ENCODE results near the gene CFI. TPM values are rescaled to one million over a fixed set of nuclear protein-coding genes. Genes with fewer than 3 reads are reported as not detected.

CFI gene
- polyA plus RNA-seq, 3 donors: not detected

DNA sequence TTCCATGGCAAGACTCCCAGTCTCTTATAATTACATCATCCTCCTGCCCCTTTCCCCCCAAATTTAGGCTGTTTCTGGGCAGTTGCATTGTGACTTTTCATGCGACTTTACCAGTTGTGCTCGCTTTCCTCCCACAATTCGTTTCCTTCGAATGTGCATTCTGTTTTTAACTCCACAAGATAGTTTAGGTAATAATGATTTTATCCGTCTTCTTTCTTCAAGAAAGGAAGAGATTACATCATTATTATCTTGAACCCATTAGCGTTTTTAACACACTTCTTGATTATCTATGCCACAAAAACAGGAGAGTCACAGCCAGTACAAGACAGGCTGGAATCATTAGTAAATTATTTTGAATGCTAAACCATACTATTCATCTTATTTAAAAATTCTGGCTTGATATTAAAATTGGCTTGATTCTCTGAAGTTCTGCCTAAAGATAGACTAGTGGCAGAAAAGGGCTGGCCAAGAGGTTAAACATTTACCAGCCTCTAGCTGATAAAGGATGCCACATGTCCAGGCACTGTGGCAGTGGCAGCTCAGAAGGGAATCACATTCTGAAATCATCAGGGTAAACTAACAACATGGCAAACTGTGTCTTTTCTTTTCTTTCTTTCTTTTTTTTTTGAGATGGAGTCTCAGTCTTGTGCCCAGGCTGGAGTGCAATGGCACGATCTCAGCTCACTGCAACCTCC is 52.3 kb downstream of the CFI start:
- no CpG with 5 or more reads among the region's 7 CpGs for WGBS (ENCODE audit: insufficient coverage)
- Histone ChIP-seq H2AFZ (ENCODE audit: insufficient read depth, low read depth, low read length, poor library complexity, severe bottlenecking) (no peak overlapping the region), H3K27me3 (ENCODE audit: control insufficient read depth in 2 of 2, insufficient read depth in 2 of 2, low read length in 2 of 2) (no peaks in the 10 kb centered on the region), H3K9me3 (replicated peaks in 1 of 2; ENCODE audit: control insufficient read depth in 1 of 2, insufficient read depth in 1 of 2, low read length in 2 of 2) (no peaks in the 10 kb centered on the region), H3K4me1 (ENCODE audit: control insufficient read depth in 1 of 2, insufficient read depth in 2 of 2, low read length in 2 of 2) (no peaks in the 10 kb centered on the region), H3K36me3 (replicated peaks in 1 of 2; ENCODE audit: control insufficient read depth in 1 of 2, insufficient read depth in 2 of 2, low read length in 2 of 2) (no peaks in the 10 kb centered on the region), H3K9ac (ENCODE audit: insufficient read depth, low read length, poor library complexity, severe bottlenecking) (no peak overlapping the region), H3K4me2 (replicated peaks; ENCODE audit: extremely low read depth, low read length, poor library complexity, severe bottlenecking) (no peak overlapping the region), H3K27ac (ENCODE audit: low read depth in 1 of 2, low read length in 2 of 2) (no peak overlapping the region), H3K79me2 (ENCODE audit: insufficient read depth, low read length) (no peaks in the 10 kb centered on the region), H4K20me1 (ENCODE audit: insufficient read depth, low read length) (no peaks in the 10 kb centered on the region), H3K4me3 (replicated peaks in 1 of 3; ENCODE audit: low read depth in 2 of 3, low read length in 3 of 3) (no peak overlapping the region)
- Mint-ChIP-seq H3K4me3 (no peak overlapping the region), H3K4me1 (no peaks in the 10 kb centered on the region), H3K9me3 (no peaks in the 10 kb centered on the region), H3K27ac (no peak overlapping the region), H3K27me3 (ENCODE audit: low read depth in 3 of 3) (peaks cover 0 to 3% (median 0%) of the 10 kb centered on the region in 3 donors), H3K36me3 (no peaks in the 10 kb centered on the region)
- DNase-seq: no peak
- TF ChIP-seq, protein P1, sequence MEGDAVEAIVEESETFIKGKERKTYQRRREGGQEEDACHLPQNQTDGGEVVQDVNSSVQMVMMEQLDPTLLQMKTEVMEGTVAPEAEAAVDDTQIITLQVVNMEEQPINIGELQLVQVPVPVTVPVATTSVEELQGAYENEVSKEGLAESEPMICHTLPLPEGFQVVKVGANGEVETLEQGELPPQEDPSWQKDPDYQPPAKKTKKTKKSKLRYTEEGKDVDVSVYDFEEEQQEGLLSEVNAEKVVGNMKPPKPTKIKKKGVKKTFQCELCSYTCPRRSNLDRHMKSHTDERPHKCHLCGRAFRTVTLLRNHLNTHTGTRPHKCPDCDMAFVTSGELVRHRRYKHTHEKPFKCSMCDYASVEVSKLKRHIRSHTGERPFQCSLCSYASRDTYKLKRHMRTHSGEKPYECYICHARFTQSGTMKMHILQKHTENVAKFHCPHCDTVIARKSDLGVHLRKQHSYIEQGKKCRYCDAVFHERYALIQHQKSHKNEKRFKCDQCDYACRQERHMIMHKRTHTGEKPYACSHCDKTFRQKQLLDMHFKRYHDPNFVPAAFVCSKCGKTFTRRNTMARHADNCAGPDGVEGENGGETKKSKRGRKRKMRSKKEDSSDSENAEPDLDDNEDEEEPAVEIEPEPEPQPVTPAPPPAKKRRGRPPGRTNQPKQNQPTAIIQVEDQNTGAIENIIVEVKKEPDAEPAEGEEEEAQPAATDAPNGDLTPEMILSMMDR (IDR thresholded peaks at IDR 0.05): no peak
- intact Hi-C loops (cut with micrococcal nuclease): no loop called here

DNA sequence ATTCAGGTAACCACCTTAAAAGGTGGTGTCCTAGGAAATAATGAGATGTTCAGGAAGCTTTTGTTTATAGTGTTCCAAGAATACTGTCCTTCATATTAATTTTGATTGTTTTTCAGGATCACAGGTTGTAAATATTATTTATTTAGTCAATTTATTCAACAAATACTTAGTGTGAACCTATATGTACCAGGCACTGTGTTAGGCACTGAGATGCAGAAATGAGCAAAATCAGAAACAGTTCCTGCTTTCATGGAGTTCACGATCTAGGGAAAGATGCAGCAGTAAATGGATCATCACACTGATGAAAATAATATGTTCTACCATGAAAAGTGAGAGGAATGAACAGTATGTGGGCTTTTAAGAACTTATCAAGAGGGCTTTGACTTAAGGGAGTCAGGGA is 53.7 kb downstream of the CFI start:
- no peak overlapping the region for H3K4me2 ChIP-seq (replicated peaks; ENCODE audit: extremely low read depth, low read length, poor library complexity, severe bottlenecking)
- H3K27me3 Mint-ChIP-seq (ENCODE audit: low read depth in 3 of 3): peaks cover 0 to 7% (median 0%) of the 10 kb centered on the region in 3 donors
- H2AFZ ChIP-seq (ENCODE audit: insufficient read depth, low read depth, low read length, poor library complexity, severe bottlenecking): no peak overlapping the region
- no peak overlapping the region for H3K27ac ChIP-seq (ENCODE audit: low read depth in 1 of 2, low read length in 2 of 2)
- no peak overlapping the region for H3K4me3 ChIP-seq (replicated peaks in 1 of 3; ENCODE audit: low read depth in 2 of 3, low read length in 3 of 3)
- no peaks in the 10 kb centered on the region for H3K4me1 Mint-ChIP-seq
- H3K9me3 ChIP-seq (replicated peaks in 1 of 2; ENCODE audit: control insufficient read depth in 1 of 2, insufficient read depth in 1 of 2, low read length in 2 of 2): no peaks in the 10 kb centered on the region
- H3K9ac ChIP-seq (ENCODE audit: insufficient read depth, low read length, poor library complexity, severe bottlenecking): no peak overlapping the region
- TF ChIP-seq, protein P1 (IDR thresholded peaks at IDR 0.05): no peak
- H3K4me3 Mint-ChIP-seq: no peak overlapping the region
- no peaks in the 10 kb centered on the region for H3K79me2 ChIP-seq (ENCODE audit: insufficient read depth, low read length)
- no peak overlapping the region for H3K27ac Mint-ChIP-seq
- DNase-seq: no peak
- intact Hi-C loops (cut with micrococcal nuclease): no loop called here
- H3K36me3 Mint-ChIP-seq: no peaks in the 10 kb centered on the region
- no peaks in the 10 kb centered on the region for H4K20me1 ChIP-seq (ENCODE audit: insufficient read depth, low read length)
- no peaks in the 10 kb centered on the region for H3K4me1 ChIP-seq (ENCODE audit: control insufficient read depth in 1 of 2, insufficient read depth in 2 of 2, low read length in 2 of 2)
- H3K36me3 ChIP-seq (replicated peaks in 1 of 2; ENCODE audit: control insufficient read depth in 1 of 2, insufficient read depth in 2 of 2, low read length in 2 of 2): no peaks in the 10 kb centered on the region
- no peaks in the 10 kb centered on the region for H3K9me3 Mint-ChIP-seq
- H3K27me3 ChIP-seq (ENCODE audit: control insufficient read depth in 2 of 2, insufficient read depth in 2 of 2, low read length in 2 of 2): no peaks in the 10 kb centered on the region
- no CpG with 5 or more reads among the region's 1 CpG for WGBS (ENCODE audit: insufficient coverage)

All from CD14-positive monocyte (primary cell).